SKM-1 (cell line): ENCODE data around the gene CLASRP.

ENCODE experiments used
- DNase-seq: peaks from one replicate; lab custom pipeline; 2025; ENCODE audit not compliant: unreplicated experiment; lab: John Stamatoyannopoulos, UW

CLASRP gene

GRCh38 chr19:45019187-45019586 is 19.7 kb upstream of the CLASRP start:
- no peak for DNase-seq

- no peak for DNase-seq
Observed at GRCh38 chr19:45020071-45020470, 18.8 kb upstream of the CLASRP start.

DNA sequence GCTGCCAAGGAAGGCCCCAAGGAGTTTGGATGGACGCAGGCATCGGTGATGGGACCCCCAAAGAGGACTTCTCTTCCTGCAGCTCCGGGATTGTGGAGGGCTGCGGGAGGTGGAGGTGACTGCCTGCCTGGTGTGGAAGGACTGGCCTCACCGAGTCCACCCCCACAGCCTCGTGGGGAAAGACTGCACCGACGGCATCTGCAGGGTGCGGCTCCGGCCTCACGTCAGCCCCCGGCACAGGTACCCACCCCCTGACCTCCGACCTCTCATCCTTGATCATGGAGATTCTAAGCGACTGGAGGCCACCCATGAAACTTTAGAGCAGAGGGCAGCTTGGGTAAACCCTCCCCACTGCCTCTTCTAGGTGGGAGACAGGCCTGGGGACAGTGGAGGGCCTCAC is 16.9 kb upstream of the CLASRP start:
- DNase-seq: no peak

- DNase-seq: no peak
Observed at GRCh38 chr19:45023048-45023447, 15.8 kb upstream of the CLASRP start.

GRCh38 chr19:45025264-45025663 is 13.6 kb upstream of the CLASRP start:
- no peak for DNase-seq

DNA sequence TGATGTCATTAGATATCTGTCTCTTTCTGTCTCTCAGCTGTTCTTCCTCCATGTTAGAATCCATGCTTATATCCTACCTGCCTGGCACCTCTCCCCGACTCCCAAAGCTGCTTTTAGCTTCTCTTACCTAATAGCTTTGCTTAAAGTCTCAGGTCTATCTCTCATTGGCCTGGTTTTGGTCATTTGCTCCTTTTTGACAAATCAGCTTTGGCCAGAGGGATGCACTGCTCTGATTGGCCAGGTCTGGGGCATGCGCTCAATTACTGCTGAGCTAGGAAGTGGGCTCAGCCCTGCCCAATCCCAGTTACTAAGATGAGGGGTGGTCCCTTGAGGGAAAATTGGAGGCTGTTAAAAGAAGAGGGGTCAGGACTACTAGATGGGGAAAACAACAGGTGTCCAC is 11.5 kb upstream of the CLASRP start:
- no peak for DNase-seq

DNA sequence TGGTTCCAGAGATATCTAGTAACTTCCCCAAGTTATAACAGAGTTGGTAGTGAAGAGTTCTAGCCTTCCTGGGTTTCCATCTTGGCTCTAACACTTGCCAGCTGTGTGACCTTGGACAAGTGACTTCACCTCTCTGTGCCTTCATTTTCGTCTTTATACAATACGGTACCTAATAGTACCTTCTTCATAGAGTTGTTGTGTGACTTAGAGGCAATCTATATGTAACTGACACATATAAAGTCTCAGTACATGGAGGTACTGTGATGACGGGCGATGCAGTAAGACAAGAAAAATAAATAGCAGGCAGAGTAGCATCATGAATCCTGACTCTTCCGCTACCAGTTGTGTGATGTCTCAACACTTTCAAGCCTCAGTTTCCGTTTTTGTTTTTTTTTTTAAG is 8.0 kb upstream of the CLASRP start:
- DNase-seq: no peak

DNA sequence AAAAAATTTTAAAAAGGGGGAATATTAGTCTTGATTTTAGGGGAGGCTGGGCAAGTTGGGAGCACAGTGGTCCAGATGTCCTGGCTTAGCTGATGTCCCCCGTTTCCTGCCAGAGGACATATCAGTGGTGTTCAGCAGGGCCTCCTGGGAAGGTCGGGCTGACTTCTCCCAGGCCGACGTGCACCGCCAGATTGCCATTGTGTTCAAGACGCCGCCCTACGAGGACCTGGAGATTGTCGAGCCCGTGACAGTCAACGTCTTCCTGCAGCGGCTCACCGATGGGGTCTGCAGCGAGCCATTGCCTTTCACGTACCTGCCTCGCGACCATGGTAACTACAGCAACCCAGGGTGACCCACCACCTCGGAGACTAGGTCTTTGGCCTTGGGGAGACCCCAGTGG is 6.4 kb upstream of the CLASRP start:
- no peak for DNase-seq

- DNase-seq: no peak
Observed at GRCh38 chr19:45035755-45036154, 3.1 kb upstream of the CLASRP start.

- no peak for DNase-seq
Observed at GRCh38 chr19:45037393-45038169, 1.3 kb upstream of the CLASRP start.

DNA sequence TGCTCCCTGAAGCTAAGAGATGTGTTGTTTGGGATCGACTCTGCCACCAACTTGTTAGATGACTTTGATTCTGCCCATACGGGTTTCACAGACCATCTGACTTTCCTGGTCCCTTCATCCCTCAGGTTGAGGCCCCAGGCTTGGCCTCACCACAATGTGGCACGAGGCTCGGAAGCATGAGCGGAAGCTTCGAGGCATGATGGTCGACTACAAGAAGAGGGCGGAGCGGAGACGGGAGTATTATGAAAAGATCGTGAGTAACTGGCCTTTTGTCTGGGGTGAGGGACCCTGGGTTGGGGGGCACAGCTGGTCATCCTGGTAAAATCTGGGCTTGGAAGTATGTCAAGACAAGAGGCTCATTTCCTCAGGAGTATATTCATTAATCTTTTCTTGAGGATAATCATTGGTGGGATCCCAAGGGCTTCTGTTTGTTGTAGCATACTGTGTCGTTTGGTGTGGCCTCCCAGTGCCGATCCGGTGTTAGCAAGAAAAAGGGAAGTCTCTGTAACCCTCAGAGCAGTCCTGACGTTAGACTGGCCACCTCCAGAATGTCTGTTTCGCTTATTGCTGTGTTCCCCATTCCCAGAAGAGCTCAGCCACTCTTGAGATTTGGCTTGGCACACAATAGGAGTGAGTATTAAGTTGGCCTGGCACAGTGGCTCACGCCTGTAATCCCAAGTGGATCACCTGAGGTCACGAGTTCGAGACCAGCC is 1.4 kb downstream of the CLASRP start:
- DNase-seq: no peak

DNA sequence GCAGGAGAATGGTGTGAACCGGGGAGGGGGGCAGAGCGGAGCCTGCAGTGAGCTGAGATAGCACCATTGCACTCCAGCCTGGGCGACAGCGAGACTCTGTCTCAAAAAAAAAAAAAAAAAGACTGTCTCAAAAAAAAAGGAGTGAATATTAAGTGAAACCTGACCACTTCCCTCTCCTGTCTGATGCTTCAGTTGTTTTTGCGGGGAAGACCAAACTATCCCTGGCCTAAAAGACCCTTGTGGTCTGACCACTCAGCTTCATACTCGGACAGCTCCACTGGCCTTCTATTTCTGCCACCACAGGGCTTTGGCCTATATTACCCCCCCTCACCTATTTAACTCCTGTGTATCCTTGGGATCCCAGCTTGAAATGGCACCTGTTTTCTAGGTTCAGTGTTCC is 2.3 kb downstream of the CLASRP start:
- no peak for DNase-seq

DNA sequence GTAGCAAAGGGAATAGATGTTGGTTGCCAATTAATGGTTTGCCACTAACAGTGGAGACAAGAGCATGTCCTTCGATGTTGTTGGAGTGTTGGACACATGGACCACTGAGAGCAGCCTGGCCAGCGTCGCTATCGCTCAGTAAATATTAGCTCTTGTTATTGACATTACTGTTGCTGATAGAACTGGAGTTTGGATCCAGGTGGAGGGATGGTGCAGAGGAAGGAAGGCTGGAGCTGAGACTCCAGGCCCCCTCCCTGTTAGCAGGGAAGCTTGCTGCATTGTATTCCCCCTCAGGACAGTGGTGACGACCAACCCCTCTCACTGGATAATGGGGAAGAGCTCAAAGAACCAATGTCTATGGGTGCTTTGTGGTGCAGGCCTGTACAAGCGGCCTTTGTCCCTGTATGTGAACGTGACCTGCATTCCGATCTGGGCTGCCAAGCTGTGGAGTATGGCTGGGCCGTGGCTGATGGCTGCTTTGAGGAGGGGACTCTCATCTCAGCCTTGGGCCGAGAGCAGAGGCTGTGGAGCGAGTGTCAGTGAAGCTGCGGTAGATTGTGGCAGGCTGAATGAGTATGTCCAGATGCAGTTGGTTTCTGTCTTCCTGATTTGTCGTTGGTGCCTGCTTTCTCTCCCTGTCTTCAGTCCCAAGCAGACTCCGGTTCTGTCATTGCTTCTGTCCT is 7.0 kb downstream of the CLASRP start:
- DNase-seq: no peak

- no peak for DNase-seq
Observed at GRCh38 chr19:45046355-45046754, 7.5 kb downstream of the CLASRP start.

- peak; percentile 13 for DNase-seq
Observed at GRCh38 chr19:45047188-45047797, 8.4 kb downstream of the CLASRP start.

DNA sequence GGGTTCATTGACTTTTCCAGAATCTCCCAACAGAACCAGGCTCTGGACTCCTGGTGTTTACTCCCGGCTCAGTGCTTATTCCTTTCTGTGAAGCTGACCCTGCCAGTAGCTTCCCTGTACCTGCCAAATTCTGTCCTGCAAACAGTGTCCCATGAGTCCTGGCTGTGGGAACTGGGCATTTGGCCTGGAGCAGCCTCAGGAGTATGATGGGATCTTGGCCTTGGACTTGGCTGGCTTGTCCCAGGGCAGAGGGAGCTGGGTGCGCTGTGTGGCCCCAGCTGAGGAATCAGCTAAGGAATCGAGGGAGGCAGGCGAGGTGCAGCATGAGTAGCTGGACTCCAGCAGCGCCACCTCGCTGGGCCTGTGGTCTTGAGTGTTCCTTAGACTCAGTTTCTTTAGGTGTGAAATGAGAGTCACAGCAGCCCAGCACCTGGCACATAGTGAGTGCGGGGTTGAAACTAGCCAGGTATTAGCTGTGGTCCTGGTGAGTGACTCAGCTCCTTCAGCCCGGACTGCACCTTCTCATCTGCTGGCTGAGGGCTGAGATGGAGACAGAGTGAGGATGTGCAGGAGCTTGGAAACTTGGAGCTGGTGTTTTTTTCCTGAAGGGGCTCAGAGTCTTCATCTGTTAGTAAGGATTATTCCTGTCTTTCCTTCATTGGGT is 10.4 kb downstream of the CLASRP start:
- no peak for DNase-seq

DNA sequence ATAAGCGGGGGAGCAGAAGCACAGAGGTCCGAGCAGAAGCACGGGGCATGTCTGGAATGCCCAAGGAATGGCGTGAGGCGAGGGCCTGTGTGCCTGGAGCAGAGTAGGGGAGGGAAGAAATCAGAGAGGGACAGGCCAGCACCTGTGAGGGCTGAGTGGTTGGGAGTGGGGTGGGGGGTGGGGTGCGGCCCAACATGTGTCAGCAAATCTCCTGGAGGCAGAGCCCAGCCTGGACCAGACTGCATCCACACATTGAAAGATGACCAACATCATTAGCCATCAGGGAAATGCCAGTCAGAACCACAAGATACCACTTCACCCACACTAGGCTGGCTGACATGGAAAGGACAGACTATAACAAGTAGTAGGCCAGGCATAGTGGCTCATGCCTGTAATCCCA is 11.2 kb downstream of the CLASRP start:
- no peak for DNase-seq

DNA sequence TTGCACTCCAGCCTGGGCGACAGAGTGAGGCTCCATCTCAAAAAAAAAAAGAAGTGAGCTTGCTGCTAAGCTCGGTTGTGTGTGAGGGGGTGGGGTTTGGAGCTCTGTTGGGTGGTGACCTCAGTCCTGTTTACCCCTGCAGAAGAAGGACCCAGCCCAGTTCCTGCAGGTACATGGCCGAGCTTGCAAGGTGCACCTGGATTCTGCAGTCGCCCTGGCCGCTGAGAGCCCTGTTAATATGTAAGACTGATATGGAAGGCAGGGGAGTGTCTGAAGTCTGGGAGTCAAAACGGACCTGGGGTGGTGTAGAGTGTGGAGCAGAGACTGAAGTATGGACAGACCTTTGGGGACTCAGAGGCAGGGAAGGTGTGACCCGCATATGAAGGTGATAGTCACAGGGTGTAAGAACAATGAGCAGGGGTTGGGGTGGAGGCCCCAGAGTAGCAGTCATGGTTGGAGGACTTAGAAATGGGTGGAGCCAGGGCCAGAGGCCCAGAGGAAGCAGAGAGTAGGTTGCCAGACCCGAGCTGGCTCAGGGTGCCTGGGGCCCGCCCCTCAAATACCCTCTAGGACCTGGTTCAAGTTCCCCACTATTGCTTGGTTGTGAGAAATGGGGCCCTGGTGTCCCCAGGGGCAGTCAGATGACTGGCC is 13.2 kb downstream of the CLASRP start:
- no peak for DNase-seq

DNA sequence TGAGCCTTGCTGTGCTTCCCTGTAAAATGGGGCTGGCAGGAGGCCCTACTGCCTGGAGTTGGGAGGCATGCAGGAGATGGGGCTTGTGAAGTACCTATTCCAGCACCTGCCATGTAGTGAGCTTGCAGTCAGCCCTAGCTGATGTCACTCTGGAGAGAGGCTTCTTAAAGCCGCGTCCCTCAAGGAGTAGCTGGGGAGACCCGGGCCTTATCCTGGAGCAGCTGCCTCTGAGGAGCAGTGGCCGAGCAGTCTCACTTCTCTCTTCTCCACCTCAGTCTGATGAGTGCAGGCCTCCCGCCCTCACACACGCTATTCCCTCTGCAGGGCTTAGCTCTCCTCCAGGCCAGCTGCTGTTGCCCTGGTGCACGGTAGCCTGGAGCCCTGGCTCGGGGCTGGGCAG is 18.0 kb downstream of the CLASRP start:
- no peak for DNase-seq

DNA sequence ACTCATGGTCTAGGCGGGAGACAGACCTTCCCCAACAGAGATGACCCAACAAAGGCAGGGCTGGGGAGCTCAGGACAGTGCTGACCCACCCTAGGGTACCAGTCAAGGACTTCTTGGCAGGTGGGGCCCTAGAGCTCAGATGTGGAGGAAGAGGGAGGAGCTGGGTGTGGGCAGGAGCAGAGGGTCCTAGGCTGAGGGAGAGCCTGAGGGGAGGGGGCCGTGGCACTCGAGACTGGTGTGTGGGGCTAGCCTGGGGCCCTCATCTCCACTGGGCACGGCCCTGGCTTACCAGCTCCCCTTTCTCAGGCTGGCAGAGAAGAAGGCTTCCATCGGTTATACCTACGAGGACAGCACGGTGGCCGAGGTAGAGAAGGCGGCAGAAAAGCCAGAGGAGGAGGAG is 18.6 kb downstream of the CLASRP start:
- DNase-seq: no peak
